Measurements from ENCODE around the gene EVX1.

The EVX1 gene

GRCh38 chr7:27242555-27243339 lies at the start of gene EVX1:
TSS of gene EVX1 (plus strand) at chr7:27242802. CDS start at chr7:27243031, 229 bp downstream.
- no peak for DNase-seq (ENCODE audit: low read depth)

DNA sequence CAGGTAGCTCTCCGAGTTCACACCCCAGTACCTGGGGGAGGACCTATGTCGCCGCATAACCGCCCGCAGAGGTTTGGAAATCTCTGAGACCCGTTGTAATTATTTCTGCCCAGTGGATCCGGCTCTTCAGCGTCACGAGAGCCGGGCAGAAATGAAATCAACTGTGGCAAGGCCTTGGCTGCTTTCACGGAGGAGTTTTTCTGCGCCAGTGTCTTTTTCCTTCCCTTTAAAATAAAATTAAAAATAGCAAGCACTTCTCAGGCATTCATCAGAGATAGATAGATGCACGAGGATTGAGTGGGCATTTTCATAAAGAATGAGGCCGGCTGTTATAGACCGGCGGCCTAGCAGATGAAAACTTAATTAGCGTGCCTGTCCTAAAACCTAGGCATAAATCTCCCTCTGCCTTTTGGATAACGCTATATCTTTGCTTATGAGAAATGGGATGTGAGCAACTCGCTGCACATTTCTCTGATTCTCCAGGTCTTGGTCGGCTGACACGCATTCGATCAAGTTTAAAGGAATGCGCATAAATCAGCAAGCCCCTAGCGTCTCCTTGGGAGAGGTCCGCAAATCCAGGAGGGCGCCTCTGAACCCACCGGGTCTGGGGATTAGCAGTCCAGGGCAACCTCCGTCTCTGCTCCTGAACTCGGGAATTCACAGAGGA lies 49.1 kb upstream of the EVX1 start:
- DNase-seq (ENCODE audit: low read depth), result no peak

DNA sequence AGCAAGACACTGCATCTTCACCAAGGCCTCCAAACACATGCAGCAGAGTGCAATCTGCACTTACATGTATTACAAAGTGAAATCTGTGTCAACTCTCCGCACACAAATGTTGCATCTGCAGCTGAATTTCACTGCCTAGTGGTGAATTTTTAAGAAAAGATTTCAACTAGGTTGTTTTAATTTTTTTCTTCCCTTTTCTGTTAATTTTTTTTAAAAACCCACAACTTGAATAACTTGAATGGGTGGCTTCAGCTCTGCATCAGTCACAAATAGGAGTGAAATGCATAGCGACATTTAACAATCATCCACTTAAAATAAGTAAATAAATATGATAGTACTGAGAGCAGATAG lies 48.6 kb upstream of the EVX1 start:
- DNase-seq (ENCODE audit: low read depth), result no peak

GRCh38 chr7:27194686-27195379 lies 47.8 kb upstream of the EVX1 start:
- DNase-seq (ENCODE audit: low read depth), result no peak

DNA sequence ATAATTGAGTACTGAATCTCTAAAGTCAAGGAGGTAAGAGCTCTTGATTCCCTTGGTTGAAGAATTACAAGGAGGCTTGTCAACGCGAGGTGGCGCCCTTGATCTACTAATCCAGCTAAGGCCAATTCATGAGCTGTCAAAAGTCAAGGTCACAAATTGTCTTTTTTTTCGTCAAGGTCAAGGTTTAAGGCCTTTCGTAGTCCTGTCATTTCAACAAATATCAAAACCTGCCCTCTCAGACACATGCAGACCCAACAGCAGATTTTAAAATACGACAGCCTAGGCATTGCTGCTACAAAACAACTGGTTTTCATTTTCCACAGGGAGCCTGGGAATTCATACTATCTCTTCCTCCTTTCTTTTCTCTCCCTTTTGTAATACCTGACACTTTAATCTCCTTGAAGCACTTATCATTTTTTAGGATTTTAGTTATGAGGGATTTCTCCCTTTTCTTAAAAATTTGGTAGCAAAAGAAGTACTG lies 46.3 kb upstream of the EVX1 start:
- peak; percentile 75 for DNase-seq (ENCODE audit: low read depth)

DNA sequence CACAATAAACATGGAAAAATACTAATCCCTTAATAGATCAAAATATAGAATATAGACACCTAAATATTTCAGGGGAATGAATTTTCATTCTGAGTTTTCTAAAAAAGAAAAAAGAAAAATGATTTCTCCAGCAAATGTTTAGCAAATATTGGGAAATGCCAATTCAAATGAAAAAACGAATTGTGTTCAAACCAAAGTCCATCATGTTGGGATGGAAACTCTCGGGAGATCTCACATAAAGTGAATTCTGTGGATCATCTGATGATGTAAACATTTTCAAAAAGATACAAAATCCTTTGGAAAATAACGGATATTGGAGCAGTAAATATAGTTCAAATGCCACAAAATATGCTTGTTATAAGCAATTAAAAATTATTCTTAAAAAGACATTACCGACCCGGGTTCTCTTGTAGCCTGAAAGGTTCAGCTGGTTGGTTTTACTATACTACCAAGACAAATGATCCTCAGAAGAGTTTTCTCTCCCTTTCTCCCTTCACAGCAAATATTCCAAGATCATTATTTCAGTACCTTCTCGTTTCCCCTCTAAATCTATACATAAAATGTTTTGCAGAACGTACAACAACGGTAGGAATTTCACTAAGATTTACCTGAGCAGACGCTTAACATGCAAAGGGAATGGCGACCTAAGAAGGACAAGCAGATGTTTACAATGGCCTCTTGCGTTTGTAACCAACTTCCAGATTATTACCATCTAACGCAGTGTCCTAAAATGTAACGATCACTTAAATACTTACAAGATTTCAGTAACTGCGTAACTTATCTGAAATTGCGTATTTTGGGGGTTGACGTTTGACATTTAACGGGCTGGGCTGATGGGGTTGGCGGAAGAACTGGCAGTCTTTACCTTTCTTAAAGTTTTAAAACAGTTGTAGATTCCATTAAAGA lies 45.2 kb upstream of the EVX1 start:
- no peak for DNase-seq (ENCODE audit: low read depth)

GRCh38 chr7:27198138-27198841 lies 44.3 kb upstream of the EVX1 start:
- DNase-seq (ENCODE audit: low read depth), result no peak

- DNase-seq (ENCODE audit: low read depth), result no peak
Measured at GRCh38 chr7:27198871-27199801, 43.5 kb upstream of the EVX1 start.

DNA sequence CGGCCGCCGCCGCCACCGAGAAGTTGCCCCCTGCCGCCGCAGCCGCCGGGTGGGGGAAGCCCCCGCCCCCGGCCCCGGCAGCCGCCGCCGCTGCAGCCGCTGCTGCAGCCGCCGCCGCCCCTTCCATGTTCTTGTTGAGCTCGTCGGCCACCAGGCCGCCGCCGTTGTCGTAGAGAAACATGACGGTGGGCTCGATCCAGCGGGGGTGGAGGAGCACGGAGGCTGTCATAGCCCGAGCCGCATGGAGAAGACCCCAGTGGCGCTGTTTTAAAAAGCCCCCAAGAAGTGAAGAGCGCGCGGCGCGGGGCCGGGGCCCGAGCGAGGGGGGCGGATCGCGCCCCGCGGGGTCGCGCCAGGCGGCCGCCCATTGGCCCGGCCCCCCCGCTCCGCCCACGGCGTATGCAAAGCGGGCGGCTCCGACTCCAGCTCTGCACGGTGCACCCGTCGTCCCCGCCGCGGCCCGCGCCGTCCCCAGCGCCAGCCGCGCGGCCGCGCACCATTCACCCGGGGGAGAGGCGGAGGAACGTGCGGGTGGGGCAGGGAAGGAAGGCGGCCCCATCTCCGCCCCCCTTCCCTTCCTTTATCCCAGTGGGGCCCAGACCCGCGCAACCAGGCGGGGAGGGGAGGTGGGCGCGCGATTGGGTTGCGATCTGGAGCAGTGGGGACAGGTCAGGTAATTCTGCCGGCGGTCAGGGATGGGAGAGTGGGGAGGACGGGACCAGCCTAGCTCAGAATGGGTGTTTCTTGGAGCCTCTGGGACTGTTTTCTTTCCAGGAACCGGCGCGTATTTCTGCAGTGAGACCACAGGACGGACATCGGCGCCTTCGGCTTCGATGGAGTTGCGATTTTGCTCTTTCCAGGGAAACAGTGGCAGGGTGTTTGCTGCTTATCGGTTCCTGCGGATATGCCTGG lies 42.5 kb upstream of the EVX1 start, which contains the start of gene HOXA13:
Gene HOXA13 (minus strand): TSS at position 243 of the 912 bp plus-strand sequence. CDS start 14 bp downstream, at position 229.
- DNase-seq (ENCODE audit: low read depth), result no peak

DNA sequence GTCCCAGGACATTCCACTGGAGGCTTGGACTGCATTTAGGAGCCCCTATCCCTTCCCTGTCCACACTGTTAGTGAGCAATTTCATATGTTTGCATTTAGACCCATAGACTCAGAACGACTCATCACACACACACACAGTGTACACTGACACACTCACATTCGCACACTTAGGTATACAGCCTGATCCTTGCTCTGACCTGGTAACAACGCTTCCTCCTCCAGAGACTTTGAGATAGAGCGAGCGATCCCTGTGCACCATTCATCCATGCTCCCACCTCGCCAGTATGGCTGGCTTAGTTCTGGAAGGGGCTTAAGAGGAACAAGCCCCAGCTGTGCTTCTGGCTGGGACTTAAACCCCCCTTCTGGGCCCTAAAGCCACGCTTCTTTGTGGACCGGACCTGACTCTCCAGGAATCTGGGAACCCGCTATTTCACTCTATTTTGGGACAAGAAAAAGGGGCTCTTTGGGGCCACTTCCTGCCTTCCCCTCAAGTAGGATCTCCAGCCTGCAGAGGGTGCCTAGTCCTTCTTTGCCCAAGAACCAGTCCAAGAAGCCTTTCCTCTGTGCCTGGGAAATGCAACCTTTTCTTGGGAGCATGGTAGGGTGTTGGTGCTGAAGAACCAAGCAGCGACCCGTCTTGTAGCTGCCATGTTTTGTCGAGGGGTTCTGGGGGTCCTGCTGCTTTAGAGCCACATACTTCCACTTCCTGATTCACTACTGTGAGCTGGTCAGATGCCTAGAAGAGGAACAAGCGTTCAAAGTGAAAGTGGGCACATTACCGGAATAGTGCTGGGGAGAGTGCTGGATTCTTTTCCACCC lies 41.6 kb upstream of the EVX1 start:
- DNase-seq (ENCODE audit: low read depth), result no peak

GRCh38 chr7:27201580-27202017 lies 41.0 kb upstream of the EVX1 start:
- DNase-seq (ENCODE audit: low read depth), result no peak

DNA sequence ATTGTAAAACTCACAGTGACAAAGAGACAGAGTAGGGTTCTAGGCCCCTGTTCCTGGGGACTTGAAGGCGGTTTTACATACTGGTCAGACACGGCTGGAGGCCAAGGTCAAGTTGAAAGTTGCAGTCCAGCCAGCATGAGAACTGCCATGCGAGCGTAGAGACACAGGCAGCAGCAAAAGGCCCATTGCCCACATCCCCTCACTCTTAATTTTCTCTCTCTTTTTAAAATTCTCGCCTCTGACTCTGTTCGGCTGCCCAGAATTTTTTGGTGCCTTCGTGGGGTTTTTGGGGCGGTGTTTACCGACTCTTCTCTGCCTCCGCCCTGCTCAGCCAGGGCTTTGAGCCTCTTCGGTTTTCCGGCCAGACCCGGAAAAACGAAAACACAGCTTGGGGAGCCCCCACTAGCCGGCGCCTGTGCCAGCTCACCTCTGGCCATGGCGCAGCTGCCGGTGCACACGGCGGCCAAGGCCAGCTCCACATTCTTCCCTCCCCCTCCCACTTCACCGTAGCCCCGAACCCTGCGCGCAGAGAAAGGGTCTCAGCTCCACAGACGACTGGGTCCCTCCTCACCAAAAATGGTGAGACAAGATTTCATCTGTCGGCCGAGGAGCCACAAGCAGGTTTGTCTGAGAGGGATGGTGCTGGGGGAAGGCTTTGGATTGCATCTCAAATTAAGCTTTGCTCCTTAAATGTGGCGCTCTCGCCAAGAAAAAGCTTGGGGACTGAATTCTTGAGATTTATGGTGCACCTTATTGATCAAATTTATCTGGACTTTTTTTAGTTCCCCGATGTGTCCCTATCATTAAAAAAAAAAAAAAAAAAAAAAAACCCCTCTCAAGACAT lies 40.4 kb upstream of the EVX1 start:
- DNase-seq (ENCODE audit: low read depth), result no peak

GRCh38 chr7:27202862-27203134 lies 39.8 kb upstream of the EVX1 start:
- no peak for DNase-seq (ENCODE audit: low read depth)

- DNase-seq (ENCODE audit: low read depth), result no peak
Measured at GRCh38 chr7:27203365-27203953, 39.1 kb upstream of the EVX1 start.

DNA sequence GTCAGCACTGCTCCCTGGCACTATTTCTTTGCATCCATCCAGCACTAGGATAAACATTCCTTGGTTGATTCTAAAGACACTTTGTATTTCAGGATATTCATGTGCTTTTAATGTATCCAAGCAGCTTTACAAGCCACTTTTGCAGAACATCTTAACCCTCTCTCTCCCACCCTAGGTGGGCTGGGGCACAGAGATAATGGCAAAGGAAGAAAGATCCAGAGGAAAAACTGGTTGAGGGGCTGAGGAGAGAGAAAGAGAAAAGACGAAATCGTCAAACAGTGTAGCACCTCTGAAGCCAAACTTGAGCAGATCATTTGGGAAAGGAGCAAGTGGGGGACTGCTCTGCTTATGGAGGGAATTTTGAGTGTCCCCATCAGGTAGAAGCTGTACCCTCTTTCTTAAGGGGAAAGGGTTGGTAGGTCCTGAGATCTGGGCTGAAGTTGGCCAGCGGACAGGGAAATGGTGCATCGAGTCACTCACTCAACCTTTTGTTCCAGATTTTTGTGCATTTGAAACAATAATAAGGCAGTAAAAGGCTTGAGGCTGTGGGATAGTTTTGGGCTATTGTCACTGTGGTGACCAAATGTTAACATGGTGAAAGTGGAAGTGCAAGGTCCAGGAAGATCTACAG lies 38.5 kb upstream of the EVX1 start:
- DNase-seq (ENCODE audit: low read depth), result no peak

- no peak for DNase-seq (ENCODE audit: low read depth)
Measured at GRCh38 chr7:27204851-27205322, 37.7 kb upstream of the EVX1 start.
